Measurements from ENCODE around the gene CLEC19A.
"Not testable (repeated sequence)": the region's sequence is repeated elsewhere in the genome, so short reads cannot be mapped to it uniquely, and the experiment has no call there.

Gene CLEC19A

GRCh38 chr16:19315889-19316433 lies 30.4 kb downstream of the CLEC19A start:
- Histone ChIP-seq H4K91ac (ENCODE audit: low read depth, low read length) (no peak overlapping the region), H2AK5ac (ENCODE audit: low read length) (no peak overlapping the region)
- no CpG with 5 or more reads among the region's 5 CpGs for WGBS (ENCODE audit: extremely low coverage, insufficient coverage, insufficient read length)

GRCh38 chr16:19316846-19317245 lies 31.3 kb downstream of the CLEC19A start:
- no peak overlapping the region for H3K4ac ChIP-seq (ENCODE audit: low read depth, low read length)
- DNase-seq = no peak

More at GRCh38 chr16:19315889-19316433, 30.4 kb downstream of the CLEC19A start:
- DNase-seq = no peak
- H3K9ac ChIP-seq (ENCODE audit: low read length) = no peak overlapping the region
- H2BK5ac ChIP-seq (ENCODE audit: low read depth, low read length, poor library complexity) = no peak overlapping the region
- no peak overlapping the region for H4K8ac ChIP-seq (ENCODE audit: low read depth, low read length)
- no peak overlapping the region for H3K27ac ChIP-seq (ENCODE audit: low read depth, low read length)
- no peak overlapping the region for H2BK12ac ChIP-seq (ENCODE audit: low read length)
- no peaks in the 10 kb centered on the region for H3K9me3 ChIP-seq (ENCODE audit: insufficient read depth, low read depth, low read length)
- no peak overlapping the region for H2AFZ ChIP-seq (ENCODE audit: insufficient read depth, low read length, poor library complexity)
- no peaks in the 10 kb centered on the region for H3K36me3 ChIP-seq (ENCODE audit: control insufficient read depth in 1 of 2, insufficient read depth in 2 of 2, low read length in 2 of 2)
- no peak overlapping the region for H3K4me3 ChIP-seq (ENCODE audit: low read depth, low read length)
- no peaks in the 10 kb centered on the region for H3K4me1 ChIP-seq (ENCODE audit: control insufficient read depth in 1 of 2, insufficient read depth in 2 of 2, low read length in 2 of 2)
- no peak overlapping the region for H3K18ac ChIP-seq (ENCODE audit: low read length)
- H3K14ac ChIP-seq (ENCODE audit: low read length) = no peak overlapping the region
- H3K79me1 ChIP-seq (ENCODE audit: low read length) = no peaks in the 10 kb centered on the region
- no peak overlapping the region for H2BK120ac ChIP-seq (ENCODE audit: insufficient read depth, low read length, poor library complexity)
- H3K4ac ChIP-seq (ENCODE audit: low read depth, low read length) = no peak overlapping the region
- H3K79me2 ChIP-seq (ENCODE audit: control insufficient read depth, insufficient read depth, low read length, poor library complexity) = no peaks in the 10 kb centered on the region
- no peak overlapping the region for H4K12ac ChIP-seq (ENCODE audit: low read depth, low read length)
- H3K4me2 ChIP-seq (ENCODE audit: low read length) = no peak overlapping the region
- H3K27me3 ChIP-seq (ENCODE audit: insufficient read depth, low read length) = no peaks in the 10 kb centered on the region
- H3K23ac ChIP-seq (ENCODE audit: low read length) = no peak overlapping the region

GRCh38 chr16:19321186-19321585 lies 35.7 kb downstream of the CLEC19A start:
- no CpG with 5 or more reads among the region's 2 CpGs for WGBS (ENCODE audit: extremely low coverage, insufficient coverage, insufficient read length)
- DNase-seq; H3K9ac ChIP-seq (ENCODE audit: low read length); H2BK120ac ChIP-seq (ENCODE audit: insufficient read depth, low read length, poor library complexity); H3K4me2 ChIP-seq (ENCODE audit: low read length); H4K8ac ChIP-seq (ENCODE audit: low read depth, low read length); H3K36me3 ChIP-seq (ENCODE audit: control insufficient read depth in 1 of 2, insufficient read depth in 2 of 2, low read length in 2 of 2); H3K4ac ChIP-seq (ENCODE audit: low read depth, low read length); H3K18ac ChIP-seq (ENCODE audit: low read length); H3K27ac ChIP-seq (ENCODE audit: low read depth, low read length); H3K23ac ChIP-seq (ENCODE audit: low read length); H2AFZ ChIP-seq (ENCODE audit: insufficient read depth, low read length, poor library complexity); H2BK5ac ChIP-seq (ENCODE audit: low read depth, low read length, poor library complexity); H3K79me2 ChIP-seq (ENCODE audit: control insufficient read depth, insufficient read depth, low read length, poor library complexity); H4K12ac ChIP-seq (ENCODE audit: low read depth, low read length); H2BK12ac ChIP-seq (ENCODE audit: low read length); H4K91ac ChIP-seq (ENCODE audit: low read depth, low read length); H3K4me3 ChIP-seq (ENCODE audit: low read depth, low read length); H3K27me3 ChIP-seq (ENCODE audit: insufficient read depth, low read length); H3K4me1 ChIP-seq (ENCODE audit: control insufficient read depth in 1 of 2, insufficient read depth in 2 of 2, low read length in 2 of 2); H3K9me3 ChIP-seq (ENCODE audit: insufficient read depth, low read depth, low read length); H3K79me1 ChIP-seq (ENCODE audit: low read length); H3K14ac ChIP-seq (ENCODE audit: low read length); H2AK5ac ChIP-seq (ENCODE audit: low read length): not testable (repeated sequence)

More at GRCh38 chr16:19316846-19317245, 31.3 kb downstream of the CLEC19A start:
- Histone ChIP-seq H3K18ac (ENCODE audit: low read length) (no peak overlapping the region), H3K4me3 (ENCODE audit: low read depth, low read length) (no peak overlapping the region), H2AFZ (ENCODE audit: insufficient read depth, low read length, poor library complexity) (no peak overlapping the region), H3K79me2 (ENCODE audit: control insufficient read depth, insufficient read depth, low read length, poor library complexity) (no peaks in the 10 kb centered on the region), H4K8ac (ENCODE audit: low read depth, low read length) (no peak overlapping the region), H3K36me3 (ENCODE audit: control insufficient read depth in 1 of 2, insufficient read depth in 2 of 2, low read length in 2 of 2) (no peaks in the 10 kb centered on the region), H3K27me3 (ENCODE audit: insufficient read depth, low read length) (no peaks in the 10 kb centered on the region), H4K12ac (ENCODE audit: low read depth, low read length) (no peak overlapping the region), H2BK12ac (ENCODE audit: low read length) (no peak overlapping the region), H3K9me3 (ENCODE audit: insufficient read depth, low read depth, low read length) (no peaks in the 10 kb centered on the region), H2BK120ac (ENCODE audit: insufficient read depth, low read length, poor library complexity) (no peak overlapping the region), H3K23ac (ENCODE audit: low read length) (no peak overlapping the region), H4K91ac (ENCODE audit: low read depth, low read length) (no peak overlapping the region), H2BK5ac (ENCODE audit: low read depth, low read length, poor library complexity) (no peak overlapping the region), H3K4me2 (ENCODE audit: low read length) (no peak overlapping the region), H2AK5ac (ENCODE audit: low read length) (no peak overlapping the region), H3K27ac (ENCODE audit: low read depth, low read length) (no peak overlapping the region), H3K4me1 (ENCODE audit: control insufficient read depth in 1 of 2, insufficient read depth in 2 of 2, low read length in 2 of 2) (no peaks in the 10 kb centered on the region), H3K9ac (ENCODE audit: low read length) (no peak overlapping the region), H3K79me1 (ENCODE audit: low read length) (no peaks in the 10 kb centered on the region), H3K14ac (ENCODE audit: low read length) (no peak overlapping the region)
- no CpG with 5 or more reads among the region's 7 CpGs for WGBS (ENCODE audit: extremely low coverage, insufficient coverage, insufficient read length)

- Histone ChIP-seq H4K12ac (ENCODE audit: low read depth, low read length) (no peak overlapping the region), H2BK12ac (ENCODE audit: low read length) (no peak overlapping the region), H3K4me1 (ENCODE audit: control insufficient read depth in 1 of 2, insufficient read depth in 2 of 2, low read length in 2 of 2) (no peaks in the 10 kb centered on the region), H2AFZ (ENCODE audit: insufficient read depth, low read length, poor library complexity) (no peak overlapping the region), H3K36me3 (ENCODE audit: control insufficient read depth in 1 of 2, insufficient read depth in 2 of 2, low read length in 2 of 2) (no peaks in the 10 kb centered on the region), H3K4me2 (ENCODE audit: low read length) (no peak overlapping the region), H2BK5ac (ENCODE audit: low read depth, low read length, poor library complexity) (no peak overlapping the region), H3K18ac (ENCODE audit: low read length) (no peak overlapping the region), H3K27ac (ENCODE audit: low read depth, low read length) (no peak overlapping the region), H2AK5ac (ENCODE audit: low read length) (no peak overlapping the region), H4K8ac (ENCODE audit: low read depth, low read length) (no peak overlapping the region), H3K9ac (ENCODE audit: low read length) (no peak overlapping the region), H3K9me3 (ENCODE audit: insufficient read depth, low read depth, low read length) (no peaks in the 10 kb centered on the region), H3K14ac (ENCODE audit: low read length) (no peak overlapping the region), H3K79me2 (ENCODE audit: control insufficient read depth, insufficient read depth, low read length, poor library complexity) (no peaks in the 10 kb centered on the region), H3K23ac (ENCODE audit: low read length) (no peak overlapping the region), H3K27me3 (ENCODE audit: insufficient read depth, low read length) (no peaks in the 10 kb centered on the region), H3K4me3 (ENCODE audit: low read depth, low read length) (no peak overlapping the region), H3K79me1 (ENCODE audit: low read length) (no peaks in the 10 kb centered on the region), H3K4ac (ENCODE audit: low read depth, low read length) (no peak overlapping the region), H4K91ac (ENCODE audit: low read depth, low read length) (no peak overlapping the region), H2BK120ac (ENCODE audit: insufficient read depth, low read length, poor library complexity) (no peak overlapping the region)
- WGBS (ENCODE audit: extremely low coverage, insufficient coverage, insufficient read length) = no CpG with 5 or more reads among the region's 3 CpGs
- DNase-seq = no peak
These were observed 38.1 kb downstream of the CLEC19A start for GRCh38 chr16:19323596-19323995.
